Ovary (tissue), 9 donors: ENCODE measurements around the gene CAMTA1. TPM values are rescaled to one million over a fixed set of nuclear protein-coding genes. Genes with fewer than 3 reads are reported as not detected.

ENCODE experiments used
- DNase-seq, 5 donors: peaks; one replicate each; pipeline ENCODE4 v3.0.0-alpha.2; 2019 to 2020
- H3K27ac ChIP-seq, 2 donors: fragments of 200-600 bp; one replicate each; pipeline versions ENCODE4 v1.5.1 to v1.8.0; 2019 to 2022
- H3K27me3 ChIP-seq: fragments of 200-600 bp; one replicate; pipeline ENCODE4 v1.8.0; 2022
- H3K36me3 ChIP-seq: fragments of 200-600 bp; sonication (generic); one replicate; pipeline ENCODE4 v1.5.1; 2019
- H3K4me1 ChIP-seq: one replicate; pipeline ENCODE4 v1.8.1; 2013; ENCODE audit warnings: mild to moderate bottlenecking, moderate library complexity; ENCODE audit not compliant: insufficient read depth
- H3K4me3 ChIP-seq: fragments of 200-600 bp; sonication (generic); one replicate; pipeline ENCODE4 v1.5.1; 2017
- H3K9me3 ChIP-seq, 2 donors: fragments of 200-600 bp in 1 of 2; sonication (generic) in 1 of 2; one replicate each; pipeline versions ENCODE4 v1.5.1 to v1.8.1; 2013 to 2019; ENCODE audit warnings: mild to moderate bottlenecking in 1 of 2, moderate library complexity in 1 of 2
- EP300 ChIP-seq: sonication (generic); formaldehyde crosslinking; IDR thresholded peaks from one replicate; pipeline ENCODE4 v1.6.1; 2017; ENCODE audit warnings: antibody characterized with exemption
- POLR2A ChIP-seq: fragments of 450-650 bp; IDR thresholded peaks from one replicate; pipeline ENCODE4 v1.6.1; 2017; ENCODE audit warnings: antibody characterized with exemption, mild to moderate bottlenecking, moderate library complexity
- WGBS, 3 donors: extraction: QIAGEN DNeasy Blood & Tissue Kit in 1 of 3; methylation state at CpG; one replicate each; pipeline versions ENCODE4 v1.1.5 to v1.1.7; 2013 to 2017; 5-methylcytosine and 5-hydroxymethylcytosine counted together
- intact Hi-C, 4 donors: fragments of 100-400 bp; cut with DNase I; formaldehyde crosslinking; loops; one replicate each; pipeline versions ENCODE4 v1.11.0 to v1.15.1; 2022 to 2023
- polyA plus RNA-seq, 2 donors: library from polyadenylated mRNA; stranded (reverse); fragments of 200-250 nt in 1 of 2; fragments of 350-450 nt in 1 of 2; fragmentation: Illumina TruSeq in 1 of 2; extraction: RNeasy Lipid Tissue Mini Kit (QIAGEN cat#74804) in 1 of 2; gene quantifications; one replicate each; pipeline ENCODE4 v1.2.3, GENCODE V29; 2013 to 2014
- total RNA-seq, 7 donors: library from RNA; depleted of rRNA in 2 of 7; stranded (reverse); fragments of >200 nt in 2 of 7; fragmentation: NEBNext Ultra II Directional in 3 of 7; extraction: Animal tissue kit (Norgen Biotek cat#: 25700) in 3 of 7; gene quantifications; one replicate each; pipeline versions ENCODE4 v1.1.0 to v1.2.4, GENCODE V29; 2016 to 2023
- TF ChIP-seq, protein P1 (sequence below), 3 donors: fragments of 450-650 bp in 2 of 3; fragments of 200-600 bp in 1 of 3; IDR thresholded peaks; one replicate each; pipeline versions ENCODE4 v1.5.1 to v1.8.0; 2016 to 2022; ENCODE audit warnings: antibody characterized with exemption in 3 of 3, mild to moderate bottlenecking in 1 of 3
- donor health status: DM: no; HTN: no; CAD: no; lungs with moderate emphysema.
- donor health status: DM: no; HTN: no; CAD: no.
- donor health status: Bipolar disorder and iron deficiency.
- donor health status: DM: yes; HTN: yes; CAD: no.
- donor health status: DM: no; HTN: no; CAD: no.
- donor health status: DM: yes; HTN: yes; CAD: no.

Gene CAMTA1
- total and polyA plus RNA-seq, 9 donors = 51.1 to 150 (median 67.4) TPM

DNA sequence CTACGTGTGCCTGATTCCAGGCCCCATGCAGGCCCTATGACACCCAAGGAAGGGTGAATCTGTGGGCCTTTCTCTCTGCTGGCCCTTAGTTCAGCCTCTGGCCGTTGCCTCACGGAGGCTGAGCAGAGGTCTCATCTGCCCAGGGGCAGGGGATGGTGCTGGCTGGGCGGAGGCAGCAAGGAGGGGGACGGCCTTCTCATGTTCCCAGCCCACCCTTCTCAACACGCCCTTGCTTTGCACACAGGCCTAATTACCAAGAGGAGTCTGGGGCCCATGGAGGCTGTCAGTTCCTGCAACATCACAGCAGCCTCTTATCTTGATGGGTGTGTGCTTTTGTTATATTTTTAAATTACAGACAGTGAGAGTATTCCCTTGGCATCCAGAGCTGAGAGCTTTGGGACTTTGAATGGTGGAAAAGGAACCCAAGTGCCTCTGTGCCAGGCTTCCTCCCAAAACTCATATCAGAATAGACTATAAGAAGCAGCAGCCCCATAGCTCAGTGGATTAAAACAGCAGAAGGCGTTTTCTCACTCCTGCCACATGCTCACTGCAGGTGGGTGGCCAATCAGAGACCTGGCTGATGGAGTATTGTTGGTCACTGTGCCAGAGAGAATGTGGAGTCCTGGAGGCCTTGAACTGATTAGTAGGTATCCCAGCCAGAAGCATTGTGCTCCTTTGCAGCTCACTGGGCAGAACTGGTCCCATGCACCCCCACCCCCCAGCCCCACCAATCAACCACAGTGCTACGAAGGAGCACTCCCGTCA, 164.9 kb downstream of the CAMTA1 start:
- Histone ChIP-seq H3K4me3 (no peak overlapping the region), H3K27me3 (no peaks in the 10 kb centered on the region), H3K9me3 (no peaks in the 10 kb centered on the region), H3K4me1 (no peaks in the 10 kb centered on the region), H3K36me3 (no peaks in the 10 kb centered on the region), H3K27ac (no peak overlapping the region)
- 83 to 94% (median 89%) methylated on average over 9 of the region's 9 CpGs for WGBS, 3 donors
- DNase-seq = no peak
- intact Hi-C loops = no loop called here
- TF ChIP-seq POLR2A (no peak), EP300 (no peak)
- TF ChIP-seq, protein P1, sequence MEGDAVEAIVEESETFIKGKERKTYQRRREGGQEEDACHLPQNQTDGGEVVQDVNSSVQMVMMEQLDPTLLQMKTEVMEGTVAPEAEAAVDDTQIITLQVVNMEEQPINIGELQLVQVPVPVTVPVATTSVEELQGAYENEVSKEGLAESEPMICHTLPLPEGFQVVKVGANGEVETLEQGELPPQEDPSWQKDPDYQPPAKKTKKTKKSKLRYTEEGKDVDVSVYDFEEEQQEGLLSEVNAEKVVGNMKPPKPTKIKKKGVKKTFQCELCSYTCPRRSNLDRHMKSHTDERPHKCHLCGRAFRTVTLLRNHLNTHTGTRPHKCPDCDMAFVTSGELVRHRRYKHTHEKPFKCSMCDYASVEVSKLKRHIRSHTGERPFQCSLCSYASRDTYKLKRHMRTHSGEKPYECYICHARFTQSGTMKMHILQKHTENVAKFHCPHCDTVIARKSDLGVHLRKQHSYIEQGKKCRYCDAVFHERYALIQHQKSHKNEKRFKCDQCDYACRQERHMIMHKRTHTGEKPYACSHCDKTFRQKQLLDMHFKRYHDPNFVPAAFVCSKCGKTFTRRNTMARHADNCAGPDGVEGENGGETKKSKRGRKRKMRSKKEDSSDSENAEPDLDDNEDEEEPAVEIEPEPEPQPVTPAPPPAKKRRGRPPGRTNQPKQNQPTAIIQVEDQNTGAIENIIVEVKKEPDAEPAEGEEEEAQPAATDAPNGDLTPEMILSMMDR (IDR thresholded peaks at IDR 0.05) = no peak

DNA sequence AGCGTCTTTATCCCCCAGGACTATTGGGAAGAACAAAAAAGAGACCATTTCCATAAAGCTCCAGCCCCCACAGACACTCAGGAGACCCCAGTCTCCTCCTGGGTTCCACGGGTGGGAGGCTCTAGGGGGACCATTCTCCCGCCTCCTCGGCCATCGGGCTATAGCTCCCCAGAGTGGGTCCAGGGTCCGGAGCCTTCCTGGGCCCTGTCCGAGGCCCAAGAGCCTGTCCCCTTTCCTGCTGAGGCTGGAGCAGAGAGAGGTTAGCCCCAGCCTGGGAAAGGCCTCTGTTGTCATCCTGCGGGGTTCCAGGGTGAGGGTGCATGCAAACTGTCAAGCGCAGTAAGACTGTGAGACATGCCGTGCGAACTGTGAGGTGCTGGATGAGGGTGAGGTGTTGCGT, 166.3 kb downstream of the CAMTA1 start:
- Histone ChIP-seq H3K36me3 (no peaks in the 10 kb centered on the region), H3K9me3 (no peaks in the 10 kb centered on the region), H3K4me1 (no peaks in the 10 kb centered on the region), H3K27ac (no peak overlapping the region), H3K27me3 (no peaks in the 10 kb centered on the region), H3K4me3 (no peak overlapping the region)
- intact Hi-C loops = no loop called here
- DNase-seq = no peak
- WGBS, 3 donors = 86 to 96% (median 95%) methylated on average over 12 of the region's 12 CpGs
- TF ChIP-seq, protein P1 (IDR thresholded peaks at IDR 0.05) = no peak
- TF ChIP-seq POLR2A (no peak), EP300 (no peak)

DNA sequence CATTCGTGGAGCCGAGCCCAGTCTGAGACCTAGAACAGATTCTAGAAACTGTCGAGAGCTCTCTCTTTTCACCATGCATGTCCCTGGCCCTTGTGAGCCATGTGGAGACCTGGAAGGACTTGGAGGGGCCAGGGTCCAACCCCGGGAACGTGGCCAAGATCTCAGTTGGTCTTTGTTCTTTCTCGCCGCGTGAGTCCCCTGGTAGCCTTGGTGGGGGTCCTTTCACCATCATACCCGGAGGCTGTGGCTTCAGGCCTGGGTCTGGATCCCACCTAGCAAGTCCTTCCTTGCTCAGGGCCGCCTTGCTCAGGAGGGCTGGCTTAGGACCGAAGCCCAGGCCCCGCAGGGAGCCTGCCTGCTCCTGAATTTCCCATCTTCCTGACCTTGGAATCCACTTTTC, 168.0 kb downstream of the CAMTA1 start:
- TF ChIP-seq EP300 (no peak), POLR2A (no peak)
- TF ChIP-seq, protein P1 (IDR thresholded peaks at IDR 0.05) = no peak
- intact Hi-C loops = no loop called here

DNA sequence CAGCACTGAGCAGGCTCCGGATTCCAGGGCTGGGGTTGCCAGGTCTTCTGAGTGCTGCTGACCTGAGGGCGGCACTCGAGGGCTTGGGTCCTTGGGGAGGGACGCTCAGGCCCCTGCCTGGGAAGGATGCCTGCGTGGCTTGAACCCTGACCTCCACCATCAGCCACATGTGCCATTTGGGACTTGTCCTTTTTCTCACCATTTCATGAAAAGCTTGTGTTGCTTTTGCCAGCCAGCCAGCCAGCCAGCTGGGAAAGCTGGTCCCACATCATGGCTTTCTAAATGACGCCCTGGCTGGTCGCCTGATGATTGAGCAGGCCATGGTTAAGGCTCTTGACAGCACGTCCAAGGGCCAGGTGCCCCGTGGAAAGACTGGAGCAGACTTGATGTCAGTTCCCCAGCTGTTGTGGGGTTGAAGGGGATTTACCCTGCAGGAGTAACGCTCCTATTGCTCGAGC, 168.7 kb downstream of the CAMTA1 start:
- no peaks in the 10 kb centered on the region for H3K4me1 ChIP-seq
- no peaks in the 10 kb centered on the region for H3K27me3 ChIP-seq
- no peaks in the 10 kb centered on the region for H3K36me3 ChIP-seq
- WGBS, 3 donors = 79 to 87% (median 84%) methylated on average over 11 of the region's 11 CpGs
- intact Hi-C loops = no loop called here
- TF ChIP-seq EP300 (no peak), POLR2A (no peak)
- TF ChIP-seq, protein P1 (IDR thresholded peaks at IDR 0.05) = no peak
- no peak overlapping the region for H3K27ac ChIP-seq
- no peak for DNase-seq
- H3K4me3 ChIP-seq = no peak overlapping the region
- no peaks in the 10 kb centered on the region for H3K9me3 ChIP-seq

More for the DNA sequence above, 168.0 kb downstream of the CAMTA1 start:
- no peaks in the 10 kb centered on the region for H3K36me3 ChIP-seq
- no peak for DNase-seq
- no peaks in the 10 kb centered on the region for H3K9me3 ChIP-seq
- H3K27ac ChIP-seq = no peak overlapping the region
- no peaks in the 10 kb centered on the region for H3K27me3 ChIP-seq
- 70 to 79% (median 78%) methylated on average over 12 of the region's 12 CpGs for WGBS, 3 donors
- H3K4me1 ChIP-seq = no peaks in the 10 kb centered on the region
- no peak overlapping the region for H3K4me3 ChIP-seq
